Esophagus muscularis mucosa (tissue), 3 donors: ENCODE data around the gene NAV2.

Experiments used
- CTCF ChIP-seq, 3 experiments: fragments of 200-600 bp in 2 of 3; fragments of 450-650 bp in 1 of 3; sonication (generic) in 2 of 3; IDR thresholded peaks; one replicate each; pipeline ENCODE4 v1.5.1; 2017 to 2019; ENCODE audit warnings: antibody characterized with exemption in 3 of 3, mild to moderate bottlenecking in 2 of 3, moderate library complexity in 1 of 3
- POLR2A ChIP-seq: fragments of 450-650 bp; IDR thresholded peaks from one replicate; pipeline ENCODE4 v1.6.1; 2017; ENCODE audit warnings: antibody characterized with exemption, moderate library complexity, mild to moderate bottlenecking, low read depth
- POLR2AphosphoS5 ChIP-seq, 2 donors: sonication (generic); formaldehyde crosslinking; IDR thresholded peaks; one replicate each; pipeline ENCODE4 v1.6.1; 2017; ENCODE audit warnings: antibody characterized with exemption in 2 of 2

DNA sequence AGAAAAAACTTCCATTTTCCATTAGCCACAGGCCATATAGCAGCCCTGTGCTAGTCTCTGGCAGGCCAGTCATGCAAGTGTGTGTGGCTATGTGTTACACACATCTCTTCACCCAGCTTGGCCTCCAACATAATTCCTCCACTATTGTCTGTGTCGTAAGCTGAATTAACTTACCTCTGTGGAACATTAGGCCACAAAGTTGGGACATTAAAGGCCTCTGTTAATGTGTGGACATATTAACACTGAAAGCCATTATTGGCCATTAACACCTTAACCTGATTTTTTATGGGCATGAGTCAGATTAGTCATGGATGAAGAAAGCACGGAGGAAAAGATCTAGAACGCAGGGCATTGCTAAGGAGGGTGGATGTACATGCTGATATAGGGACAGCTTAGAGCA lies 347.5 kb downstream of the NAV2 start:
- no peak for TF ChIP-seq POLR2A
- TF ChIP-seq CTCF (IDR thresholded peaks at IDR 0.05) = no peak
- no peak for TF ChIP-seq POLR2AphosphoS5 (IDR thresholded peaks at IDR 0.05)
